IgD-negative memory B cell (primary cell): Measurements from ENCODE around the gene XPO5. TPM values are rescaled to one million over a fixed set of nuclear protein-coding genes. Genes with fewer than 3 reads are reported as not detected.

Experiments
- polyA plus RNA-seq: library from polyadenylated mRNA; unstranded; fragments of 300-500 nt; fragmentation: Illumina TruSeq; gene quantifications from one replicate; pipeline ENCODE4 v1.2.3, GENCODE V29; 2021

Gene XPO5
- polyA plus RNA-seq, 1 donor from 2014 or later: 7.7 TPM

Other genes with a start within 250 kb of the XPO5 start
- 10.7 TPM for gene ZNF318, start 206.4 kb downstream of the XPO5 start, polyA plus RNA-seq
- gene ABCC10, start 148.5 kb downstream of the XPO5 start, polyA plus RNA-seq: 13.4 TPM
- not detected for gene DLK2, start 120.5 kb downstream of the XPO5 start, polyA plus RNA-seq
- gene TJAP1, start 98.5 kb downstream of the XPO5 start, polyA plus RNA-seq: 9.2 TPM
- not detected for gene LRRC73, start 65.7 kb downstream of the XPO5 start, polyA plus RNA-seq
- gene YIPF3, start 59.1 kb downstream of the XPO5 start, polyA plus RNA-seq: 87.2 TPM
- 19.6 TPM for gene POLR1C, start 58.9 kb downstream of the XPO5 start, polyA plus RNA-seq
- 30.6 TPM for gene POLH, start 147 bp upstream of the XPO5 start, polyA plus RNA-seq
- gene GTPBP2, start 53.2 kb upstream of the XPO5 start, polyA plus RNA-seq: 5.5 TPM
- gene MAD2L1BP, start 59.8 kb upstream of the XPO5 start, polyA plus RNA-seq: 23.3 TPM
- 1.2 TPM for gene RSPH9, start 69.0 kb upstream of the XPO5 start, polyA plus RNA-seq
- 84.4 TPM for gene MRPS18A, start 111.8 kb upstream of the XPO5 start, polyA plus RNA-seq
- 0.19 TPM for gene VEGFA, start 194.2 kb upstream of the XPO5 start, polyA plus RNA-seq